ENCODE results near the gene SCN1B. TPM values are rescaled to one million over a fixed set of nuclear protein-coding genes. Genes with fewer than 3 reads are reported as not detected.
"Not testable (repeated sequence)": the region's sequence is repeated elsewhere in the genome, so short reads cannot be mapped to it uniquely, and the experiment has no call there.

The SCN1B gene
- total RNA-seq, 1 donor from 2014 or later: 4.5 TPM

DNA sequence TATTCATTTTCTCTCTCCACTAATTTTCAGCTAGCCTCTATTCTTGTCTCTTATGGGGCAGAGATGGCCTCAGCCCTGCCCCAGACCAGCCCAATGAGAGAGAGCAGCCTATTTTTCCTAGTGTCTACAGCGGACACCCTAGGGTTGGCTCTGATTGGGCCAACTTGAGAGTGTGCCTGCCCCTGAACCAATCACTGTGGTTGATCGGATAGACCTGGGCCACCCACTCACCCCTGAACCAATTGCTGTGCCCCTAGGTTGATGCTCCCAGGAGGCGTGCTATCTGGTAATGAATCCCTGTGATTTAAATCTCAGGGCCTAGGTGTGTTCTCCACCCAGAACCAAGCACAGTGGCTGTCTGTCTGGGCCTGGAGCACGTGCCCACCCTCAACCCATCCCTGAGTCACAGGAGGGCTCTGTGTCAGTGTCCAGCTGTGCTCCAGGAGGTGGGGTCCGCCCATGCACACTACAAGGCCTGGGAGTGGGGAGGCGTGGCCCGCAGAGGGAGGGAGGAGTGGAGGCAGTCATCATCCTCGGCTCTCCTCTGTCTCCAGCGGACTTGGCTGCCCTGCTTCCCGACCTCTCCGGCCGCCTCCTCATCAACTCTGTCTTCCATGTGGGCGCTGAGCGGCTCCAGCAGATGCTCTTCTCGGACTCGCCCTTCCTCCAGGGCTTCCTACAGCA is 14.9 kb upstream of the SCN1B start:
- ATAC-seq: no peak

DNA sequence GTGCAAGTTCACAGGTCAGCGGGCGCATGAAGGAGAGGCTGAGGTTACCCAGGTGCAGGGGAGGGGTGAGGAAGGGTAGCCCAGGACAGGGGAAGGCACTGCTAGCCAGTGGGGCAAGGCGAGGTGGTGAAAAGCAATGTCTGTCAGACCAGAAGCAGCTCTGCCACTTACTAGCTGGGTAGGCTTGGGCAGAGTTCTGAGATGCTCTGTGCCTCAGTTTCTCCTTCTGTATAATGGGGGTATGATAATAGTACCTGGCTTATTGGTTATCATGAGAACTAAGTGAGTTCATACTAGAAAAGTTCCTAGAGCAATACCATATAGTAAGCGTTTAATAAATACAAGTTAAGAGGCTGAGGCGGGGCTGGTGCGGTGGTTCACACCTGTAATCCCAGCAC is 14.3 kb upstream of the SCN1B start:
- no peak for ATAC-seq
- no peak for DNase-seq (ENCODE audit: low spot score)

More for the DNA sequence above, 14.9 kb upstream of the SCN1B start:
- DNase-seq (ENCODE audit: low spot score): no peak

DNA sequence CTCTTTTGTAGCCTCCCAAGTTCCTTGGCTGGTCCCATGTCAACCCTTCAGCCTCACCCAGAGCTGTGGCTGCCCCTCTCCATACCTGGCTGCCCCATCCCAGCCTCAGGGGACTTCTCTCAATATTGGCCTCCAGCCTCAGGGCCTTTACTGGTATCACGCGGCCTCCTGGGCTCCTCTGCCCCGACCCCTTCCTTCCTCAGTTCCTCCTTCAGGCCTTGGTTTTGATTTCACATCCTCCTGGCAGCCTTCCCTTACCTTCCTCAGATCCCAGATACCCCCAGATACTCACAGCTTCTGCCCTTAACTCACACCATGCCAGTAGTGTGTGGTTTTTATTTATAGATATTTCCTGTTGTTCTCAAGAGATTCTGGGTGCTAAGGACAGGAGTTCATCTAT is 12.8 kb upstream of the SCN1B start:
- DNase-seq (ENCODE audit: low spot score) (no peak), ATAC-seq (no peak)

DNA sequence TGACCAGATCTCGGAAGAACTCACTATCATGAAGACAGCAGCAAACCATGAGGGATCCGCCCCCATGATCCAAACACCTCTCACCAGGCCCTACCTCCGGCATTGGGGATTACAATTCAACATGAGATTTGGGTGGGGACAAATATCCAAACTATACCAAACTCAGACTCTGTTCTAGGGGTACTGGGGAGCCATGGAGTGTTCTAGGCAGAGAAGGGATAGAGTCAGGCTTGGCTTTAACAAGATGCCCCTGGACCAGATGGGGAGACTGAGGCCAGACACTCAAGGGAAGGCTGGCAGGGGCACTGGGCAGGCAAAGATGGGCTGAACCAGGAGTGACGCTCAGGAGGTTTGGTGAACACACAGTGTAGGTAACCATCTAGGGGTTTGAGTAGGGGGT is 11.9 kb upstream of the SCN1B start:
- ATAC-seq: no peak
- no peak for DNase-seq (ENCODE audit: low spot score)

DNA sequence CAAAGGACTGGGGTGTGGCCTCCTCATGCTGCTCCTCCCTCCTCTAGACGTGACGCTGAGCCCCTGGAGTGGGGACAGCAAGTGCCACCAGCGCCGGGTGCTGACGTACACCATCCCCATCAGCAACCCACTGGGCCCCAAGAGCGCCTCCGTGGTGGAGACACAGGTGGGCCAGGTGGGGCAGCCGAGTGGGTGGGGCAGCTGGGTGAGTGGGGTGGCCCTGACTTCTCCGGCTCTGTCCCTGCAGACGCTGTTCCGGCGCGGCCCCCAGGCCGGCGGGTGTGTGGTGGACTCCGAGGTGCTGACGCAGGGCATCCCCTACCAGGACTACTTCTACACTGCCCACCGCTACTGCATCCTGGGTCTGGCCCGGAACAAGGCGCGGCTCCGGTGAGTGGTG is 11.1 kb upstream of the SCN1B start:
- no peak for DNase-seq (ENCODE audit: low spot score)
- ATAC-seq: no peak

DNA sequence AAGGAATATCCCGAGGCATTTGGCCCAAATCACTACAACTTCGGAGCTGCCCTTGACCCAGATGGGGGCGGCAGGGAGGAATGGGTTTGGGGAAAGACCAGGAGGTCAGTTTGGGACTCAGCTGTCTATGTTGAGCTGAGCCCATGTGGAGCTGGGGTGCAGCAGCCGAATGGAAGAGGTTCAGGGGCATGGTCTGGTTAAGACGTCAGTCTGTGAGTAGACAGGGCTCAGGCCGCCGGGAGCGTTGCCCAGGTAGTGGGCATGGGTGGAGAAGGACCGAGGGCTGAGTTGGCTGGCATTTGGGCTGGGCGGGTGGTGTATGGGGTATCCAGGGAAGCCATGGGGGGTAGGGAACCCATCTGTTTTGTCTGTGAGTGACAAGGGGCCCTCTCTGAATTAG is 9.3 kb upstream of the SCN1B start:
- ATAC-seq: no peak
- no peak for DNase-seq (ENCODE audit: low spot score)

DNA sequence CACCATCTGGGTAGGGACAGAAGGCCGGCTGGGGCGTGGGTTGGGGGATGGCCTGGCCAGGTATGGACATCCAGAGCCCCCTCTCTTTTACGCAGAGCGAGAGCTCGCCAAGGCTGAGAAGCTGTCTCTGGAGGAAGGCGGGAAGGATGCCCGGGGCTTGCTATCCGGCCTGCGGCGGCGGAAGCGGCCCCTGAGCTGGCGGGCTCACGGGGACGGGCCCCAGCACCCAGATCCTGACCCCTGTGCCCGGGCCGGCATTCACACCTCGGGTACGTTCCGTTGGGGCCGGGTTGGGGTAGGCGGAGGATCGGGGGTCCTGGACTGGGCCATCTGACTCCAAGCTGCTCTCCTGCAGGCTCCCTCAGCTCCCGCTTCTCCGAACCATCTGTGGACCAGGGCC is 8.7 kb upstream of the SCN1B start:
- DNase-seq (ENCODE audit: low spot score) (no peak), ATAC-seq (no peak)

DNA sequence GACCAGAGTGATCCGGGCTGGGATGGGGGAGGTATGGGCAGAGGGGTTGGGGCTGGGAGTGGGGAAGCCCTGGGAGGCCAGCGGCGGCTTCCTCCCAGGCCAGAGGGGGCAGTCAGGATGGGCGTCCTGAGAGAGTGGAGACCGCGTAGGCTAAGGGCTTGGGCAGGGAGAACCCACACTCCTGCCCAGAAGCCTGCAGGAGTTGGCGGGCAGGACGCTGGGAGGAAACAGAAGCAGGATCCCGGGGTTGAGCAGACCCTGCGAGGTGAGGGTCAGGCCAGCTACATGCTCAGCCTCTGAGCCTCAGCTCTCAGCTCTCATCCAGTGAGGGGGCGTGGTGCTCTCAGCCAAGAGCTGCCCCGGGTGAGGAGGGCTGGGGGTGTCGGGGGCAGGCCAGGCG is 7.8 kb upstream of the SCN1B start:
- ATAC-seq (no peak), DNase-seq (ENCODE audit: low spot score) (no peak)

DNA sequence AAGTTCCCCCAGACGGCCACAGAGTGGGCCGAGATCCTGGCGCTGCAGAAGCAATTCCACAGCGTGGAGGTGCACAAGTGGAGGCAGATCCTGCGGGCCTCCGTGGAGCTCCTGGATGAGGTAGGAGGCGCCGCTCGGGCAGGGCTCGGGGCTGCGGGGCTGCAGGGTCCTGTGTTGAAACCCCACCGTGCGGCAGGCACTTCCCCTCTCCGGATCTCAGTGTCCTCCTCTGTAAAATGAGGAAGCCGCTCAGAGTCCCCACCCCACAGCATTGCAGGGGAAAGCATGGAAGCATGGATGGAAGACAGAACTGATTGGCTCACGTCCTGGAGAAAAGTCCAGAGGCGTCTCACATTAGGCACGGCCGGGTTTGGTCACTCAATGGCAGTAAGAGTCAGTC is 6.8 kb upstream of the SCN1B start:
- ATAC-seq (peak; percentile 26), DNase-seq (ENCODE audit: low spot score) (no peak)

DNA sequence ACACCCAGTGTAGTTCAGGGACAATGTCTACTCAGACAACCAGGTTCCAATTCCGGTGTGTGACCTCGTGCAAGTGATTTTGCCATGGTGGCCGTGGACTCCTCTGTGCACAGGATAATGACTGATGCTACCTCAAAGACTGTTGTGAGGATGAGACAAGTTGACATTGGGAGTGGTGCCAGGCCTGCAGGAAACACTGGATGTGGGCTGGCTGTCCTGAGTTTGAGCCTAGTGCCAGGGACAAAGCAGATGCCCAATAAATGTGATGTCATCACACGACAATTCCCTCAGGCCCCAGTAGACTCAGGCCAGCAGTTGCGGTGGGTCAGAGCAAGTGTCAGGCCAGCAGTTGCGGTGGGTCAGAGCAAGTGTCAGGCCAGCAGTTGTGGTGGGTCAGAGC is 6.2 kb upstream of the SCN1B start:
- DNase-seq (ENCODE audit: low spot score) (no peak), ATAC-seq (no peak)

DNA sequence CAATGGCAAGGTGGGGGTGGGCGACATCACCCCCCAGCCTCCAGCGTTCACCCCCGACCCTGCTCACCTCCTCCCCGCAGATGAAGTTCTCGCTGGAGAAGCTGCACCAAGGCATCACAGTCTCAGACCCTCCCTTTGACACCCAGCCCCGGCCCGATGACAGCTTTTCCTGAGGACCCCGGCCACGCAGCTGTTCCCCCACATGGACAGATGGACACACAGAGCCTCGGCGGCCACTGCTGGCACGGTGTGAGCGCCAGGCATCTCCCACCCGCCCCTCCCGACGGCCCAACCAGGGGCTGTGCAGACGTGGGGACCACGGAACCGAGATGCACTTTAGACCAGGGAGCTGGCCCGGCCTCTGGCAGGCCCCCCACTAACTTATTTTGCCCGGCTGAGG is 4.3 kb upstream of the SCN1B start:
- no peak for ATAC-seq
- no peak for DNase-seq (ENCODE audit: low spot score)

DNA sequence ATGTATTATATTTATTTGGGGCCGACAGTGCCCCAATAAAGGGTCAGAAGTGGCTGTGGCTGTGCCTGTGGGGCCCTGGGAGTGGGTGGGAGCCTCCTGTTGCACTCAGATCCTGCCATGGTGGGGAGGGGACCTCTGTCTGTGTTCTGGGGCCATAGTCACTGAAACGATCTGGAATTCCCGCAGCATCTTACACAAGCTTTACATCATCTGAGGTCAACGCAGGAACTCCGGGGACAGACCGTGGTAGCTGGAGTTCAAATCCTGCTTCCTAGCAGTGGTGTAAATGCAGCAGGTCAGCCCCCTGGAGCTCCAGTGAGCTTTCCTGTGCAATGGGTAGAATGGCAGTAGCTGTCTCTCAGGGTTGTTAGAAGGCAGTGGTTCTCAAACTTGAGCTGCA is 3.9 kb upstream of the SCN1B start:
- no peak for DNase-seq (ENCODE audit: low spot score)

DNA sequence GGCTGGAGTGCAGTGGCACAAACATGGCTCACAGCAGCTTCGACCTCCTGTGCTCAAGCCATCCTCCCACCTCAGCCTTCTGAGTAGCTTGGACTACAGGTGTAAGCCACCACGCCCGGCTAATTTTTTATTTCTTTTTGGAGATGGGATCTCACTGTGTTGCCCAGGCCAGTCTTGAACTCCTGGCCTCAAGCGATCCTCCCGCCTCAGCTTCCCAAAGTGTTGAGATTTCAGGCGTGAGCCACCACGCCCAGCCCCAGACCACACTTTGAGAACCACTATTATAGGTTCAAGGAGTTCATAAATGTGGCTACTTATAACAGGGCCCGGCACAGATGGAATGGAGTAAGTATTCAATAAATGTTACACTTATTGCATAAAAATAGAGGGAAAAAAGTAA is 3.3 kb upstream of the SCN1B start:
- ATAC-seq (no peak), DNase-seq (ENCODE audit: low spot score) (no peak)

More for the DNA sequence above, 3.9 kb upstream of the SCN1B start:
- ATAC-seq: no peak

DNA sequence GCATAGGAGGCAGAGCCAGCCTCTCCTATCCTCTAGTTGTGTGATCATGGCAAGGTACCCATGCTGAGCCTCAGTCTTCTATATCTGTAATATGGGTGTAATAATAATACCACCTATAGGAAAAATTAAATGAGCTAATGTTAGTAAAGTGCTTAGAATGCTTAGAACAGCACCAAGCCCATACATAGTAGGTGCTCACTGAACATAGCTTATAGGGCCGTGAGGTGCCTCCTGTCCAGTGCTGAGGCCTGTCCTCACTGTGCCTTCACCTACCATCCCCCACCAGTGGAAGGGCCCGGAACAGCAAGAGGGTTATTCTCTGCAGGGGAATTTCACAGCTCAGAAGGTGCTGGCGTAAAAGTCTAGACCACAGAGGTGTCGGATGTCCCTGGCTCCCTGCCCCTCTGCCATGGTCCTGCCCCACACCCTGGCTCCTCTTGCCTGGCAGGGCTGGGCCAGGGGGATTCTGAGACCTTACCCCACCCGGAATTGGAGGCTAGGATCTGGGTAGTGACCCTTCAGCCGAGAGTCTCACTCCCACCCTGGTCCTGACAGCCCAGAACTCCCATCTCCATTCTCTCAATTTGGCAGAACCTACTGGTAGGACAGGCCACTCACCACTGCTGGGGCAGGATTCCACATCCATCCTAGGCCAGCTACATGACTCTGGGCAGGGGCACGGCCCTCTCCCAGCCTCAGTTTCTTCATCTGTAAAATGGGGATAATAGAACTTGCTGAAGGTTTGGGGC is 2.2 kb upstream of the SCN1B start:
- ATAC-seq (no peak), DNase-seq (ENCODE audit: low spot score) (no peak)

DNA sequence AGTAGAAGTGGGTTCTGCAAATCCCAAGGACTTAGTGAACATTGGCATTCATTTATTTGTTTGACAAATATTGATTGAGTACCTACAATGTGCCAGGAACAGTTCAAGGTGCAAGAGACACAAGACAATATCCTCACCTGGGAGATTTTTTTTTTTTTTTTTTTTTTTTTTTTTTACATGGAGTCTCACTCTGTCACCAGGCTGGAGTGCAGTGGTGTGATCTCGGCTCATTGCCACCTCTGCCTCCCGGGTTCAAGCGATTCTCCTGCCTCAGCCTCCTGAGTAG is 1.7 kb upstream of the SCN1B start:
- not testable (repeated sequence) for ATAC-seq

DNA sequence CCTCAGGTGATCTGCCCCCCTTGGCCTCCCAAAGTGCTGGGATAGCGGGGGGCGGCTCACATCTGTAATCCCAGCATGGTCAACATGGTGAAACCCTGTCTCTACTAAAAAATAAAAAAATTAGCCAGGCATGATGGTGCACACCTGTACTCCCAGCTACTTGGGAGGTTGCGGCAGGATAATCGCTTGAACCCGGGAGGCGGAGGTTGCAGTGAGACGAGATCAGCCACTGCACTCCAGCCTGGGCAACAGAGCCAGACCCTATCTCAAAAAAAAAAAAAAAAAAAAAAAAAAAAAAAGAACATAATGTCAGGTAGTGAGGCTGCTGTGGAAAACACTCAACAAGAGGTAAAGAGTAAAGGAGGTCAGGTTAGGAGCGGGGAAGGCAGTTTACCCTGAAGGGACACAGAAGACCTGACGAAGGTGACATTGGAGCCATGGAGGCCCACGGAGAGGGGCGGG is 964 bp upstream of the SCN1B start:
- ATAC-seq; DNase-seq (ENCODE audit: low spot score): not testable (repeated sequence)

More for the DNA sequence above, 1.7 kb upstream of the SCN1B start:
- not testable (repeated sequence) for DNase-seq (ENCODE audit: low spot score)

DNA sequence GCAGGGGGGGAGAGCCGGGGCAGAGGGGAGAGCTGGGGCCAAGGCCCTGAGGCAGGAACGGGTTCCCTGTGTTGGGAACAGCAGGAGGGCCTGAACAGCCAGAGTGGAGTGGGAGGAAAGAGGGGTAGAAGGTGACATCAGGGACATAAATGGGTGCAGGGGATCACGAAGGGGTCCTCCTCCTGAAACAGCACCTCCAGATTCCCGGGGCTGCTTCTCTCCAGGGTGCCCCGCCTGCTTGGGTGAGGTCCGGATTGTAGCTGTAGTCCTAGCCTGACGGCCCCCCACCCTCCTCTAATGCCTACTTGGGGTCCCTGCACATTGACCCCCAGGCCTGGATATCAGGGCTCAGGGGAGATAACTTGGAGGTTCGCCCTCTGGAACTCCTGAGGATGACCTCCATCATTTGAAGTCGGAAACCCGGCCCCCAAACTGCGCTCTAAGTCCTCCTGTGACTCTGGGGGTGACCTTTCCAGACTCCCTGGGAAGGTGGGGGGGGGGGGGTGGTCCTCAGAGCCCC is 473 bp upstream of the SCN1B start:
- DNase-seq (ENCODE audit: low spot score) (no peak), ATAC-seq (no peak)

DNA sequence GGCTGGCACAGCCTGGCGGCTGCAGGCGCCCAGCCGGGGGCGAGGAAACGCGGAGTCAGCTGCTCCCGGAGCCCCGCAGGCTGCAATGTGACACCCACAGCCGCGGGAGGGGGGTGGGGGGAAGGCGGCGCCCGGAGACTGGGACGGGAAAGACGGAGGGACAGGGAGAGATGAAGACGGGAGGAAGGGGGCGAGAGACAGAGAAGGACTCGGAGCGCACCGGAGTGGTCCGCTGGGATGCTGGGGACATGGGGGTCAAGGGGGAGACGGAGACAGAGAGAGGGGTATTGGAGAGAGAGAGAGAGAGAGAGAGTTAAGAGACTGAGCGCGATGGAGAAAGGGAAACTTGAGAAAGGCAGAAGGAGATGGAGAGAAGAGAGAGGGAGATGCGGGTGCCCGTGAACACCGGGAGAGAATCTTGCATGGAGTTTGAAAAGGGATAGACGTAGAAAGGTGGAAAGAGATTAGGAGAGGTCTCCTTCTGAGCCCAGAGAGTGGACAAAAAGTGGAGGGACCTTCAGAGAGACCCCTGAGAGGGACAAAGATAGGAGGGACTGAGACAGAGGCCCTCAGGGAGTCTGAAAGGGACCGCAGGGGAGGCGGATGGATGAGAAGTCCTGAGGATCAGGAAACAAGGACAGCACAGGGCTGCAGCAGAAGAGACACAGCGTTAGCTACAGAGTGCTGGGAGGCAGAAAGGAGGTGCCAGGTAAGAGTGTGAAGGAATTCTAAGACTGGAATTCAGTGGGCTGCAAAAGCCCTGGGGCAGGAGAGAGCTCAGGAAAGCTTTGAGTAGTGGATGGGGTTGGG is 1.0 kb downstream of the SCN1B start:
- no peak for DNase-seq (ENCODE audit: low spot score)
- ATAC-seq: peak; percentile 9

DNA sequence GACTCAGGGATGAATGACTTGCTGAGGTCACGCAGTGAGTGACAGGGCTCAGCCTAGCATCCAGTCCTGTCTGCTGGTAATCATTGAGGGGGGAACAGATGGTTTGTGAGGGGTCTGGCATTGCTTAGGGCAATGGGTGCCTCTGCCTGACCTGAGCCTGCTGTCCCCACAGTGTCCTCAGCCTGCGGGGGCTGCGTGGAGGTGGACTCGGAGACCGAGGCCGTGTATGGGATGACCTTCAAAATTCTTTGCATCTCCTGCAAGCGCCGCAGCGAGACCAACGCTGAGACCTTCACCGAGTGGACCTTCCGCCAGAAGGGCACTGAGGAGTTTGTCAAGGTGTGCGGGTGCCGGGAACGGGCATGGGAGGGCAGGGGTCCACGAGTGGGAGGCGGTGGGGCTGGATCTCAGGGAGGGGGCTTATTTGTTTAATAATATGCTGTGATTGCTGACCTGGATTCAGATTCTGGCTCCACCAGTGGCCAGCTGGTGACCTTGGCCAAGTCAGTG is 2.1 kb downstream of the SCN1B start:
- DNase-seq (ENCODE audit: low spot score): no peak
- no peak for ATAC-seq

DNA sequence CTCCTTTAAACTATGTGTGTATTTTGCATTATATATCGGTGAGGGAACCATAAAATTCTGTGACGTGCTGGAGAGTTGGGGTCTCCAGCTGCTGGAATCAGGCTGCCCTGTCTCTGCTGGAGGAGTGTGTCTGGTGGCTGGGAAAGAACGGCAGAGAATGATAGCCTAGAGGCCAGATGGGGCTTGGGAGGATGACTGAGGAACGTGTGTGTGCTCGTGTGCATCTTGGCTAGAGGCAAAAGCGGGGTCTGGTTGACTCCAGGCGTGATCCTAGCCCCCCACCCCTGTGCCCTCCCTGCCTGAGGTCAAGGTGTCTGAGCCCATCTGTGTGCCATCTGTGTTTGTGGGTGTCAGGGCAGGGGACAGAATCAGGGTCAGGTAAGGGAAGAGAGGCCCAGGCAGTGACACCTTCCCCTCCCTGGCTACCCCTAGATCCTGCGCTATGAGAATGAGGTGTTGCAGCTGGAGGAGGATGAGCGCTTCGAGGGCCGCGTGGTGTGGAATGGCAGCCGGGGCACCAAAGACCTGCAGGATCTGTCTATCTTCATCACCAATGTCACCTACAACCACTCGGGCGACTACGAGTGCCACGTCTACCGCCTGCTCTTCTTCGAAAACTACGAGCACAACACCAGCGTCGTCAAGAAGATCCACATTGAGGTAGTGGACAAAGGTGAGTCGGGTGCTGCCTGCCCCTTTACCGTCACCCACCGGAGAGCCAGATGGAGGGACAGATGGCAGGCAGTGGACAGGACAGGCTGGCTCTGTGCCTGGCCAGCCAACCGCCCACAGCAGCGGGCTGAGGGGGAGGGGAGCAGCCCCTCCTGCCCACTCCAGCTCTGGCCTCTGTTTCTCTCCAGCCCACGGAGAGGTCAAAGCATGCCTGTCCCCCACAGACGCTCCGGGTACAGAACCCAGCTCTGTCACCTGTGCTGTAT is 3.1 kb downstream of the SCN1B start:
- ATAC-seq (no peak), DNase-seq (ENCODE audit: low spot score) (no peak)
